ENCODE measurements around the gene SMOC1.

The SMOC1 gene

DNA sequence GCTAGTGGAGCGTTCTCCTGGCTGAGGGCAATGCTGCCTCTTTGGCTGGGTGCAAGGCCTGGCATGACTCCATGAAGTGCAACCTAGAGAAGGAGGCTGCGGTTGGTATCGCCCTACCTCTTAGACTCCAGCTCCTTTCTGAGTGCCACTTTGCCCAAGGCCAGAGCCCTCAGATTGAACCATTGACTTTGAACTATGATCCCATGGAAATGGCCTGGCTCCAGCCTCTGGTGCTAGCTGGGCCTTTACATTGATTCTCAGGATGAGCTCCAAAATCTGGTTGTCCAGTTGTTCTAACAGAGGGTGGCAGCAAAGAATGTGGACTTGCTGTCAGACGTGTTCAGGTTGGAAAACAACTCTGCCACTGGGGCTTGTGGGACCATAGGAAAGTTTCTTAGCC, 16.1 kb upstream of the SMOC1 start:
- no peak for DNase-seq

DNA sequence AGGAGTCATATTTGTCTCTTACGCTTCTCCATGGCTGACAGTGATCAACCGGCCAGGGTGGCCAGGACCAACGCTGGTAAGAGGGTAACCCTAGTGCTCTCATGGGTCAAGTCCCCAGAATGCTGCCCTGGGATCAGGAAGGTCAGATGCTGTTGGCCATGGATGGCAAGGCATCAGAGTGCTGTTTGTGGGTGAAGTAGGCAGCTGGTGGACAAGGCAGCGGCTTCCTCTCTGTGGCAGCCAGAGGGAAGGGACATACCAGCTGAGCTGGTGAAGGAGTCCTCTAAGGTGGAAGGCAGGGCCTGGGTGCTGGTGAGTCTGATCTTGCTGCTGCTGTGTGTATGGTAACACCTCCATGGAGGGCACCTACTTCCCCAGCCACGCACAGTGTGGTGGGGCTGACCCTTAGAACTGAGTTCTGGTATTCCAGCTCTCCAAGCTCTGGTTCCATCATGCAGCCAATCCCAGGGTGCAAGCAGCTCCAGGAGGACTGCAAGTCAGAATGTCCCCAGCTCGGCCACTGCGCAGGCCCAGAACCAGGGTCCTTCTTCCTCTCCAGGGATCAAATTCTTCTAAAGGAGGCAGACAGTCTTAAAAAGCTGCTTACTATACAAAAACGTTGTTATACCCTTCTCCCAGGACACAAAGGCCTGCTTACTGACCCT, 13.4 kb upstream of the SMOC1 start:
- no peak for DNase-seq

- no peak for DNase-seq
These were observed 10.8 kb upstream of the SMOC1 start for GRCh38 chr14:69868363-69868963.

DNA sequence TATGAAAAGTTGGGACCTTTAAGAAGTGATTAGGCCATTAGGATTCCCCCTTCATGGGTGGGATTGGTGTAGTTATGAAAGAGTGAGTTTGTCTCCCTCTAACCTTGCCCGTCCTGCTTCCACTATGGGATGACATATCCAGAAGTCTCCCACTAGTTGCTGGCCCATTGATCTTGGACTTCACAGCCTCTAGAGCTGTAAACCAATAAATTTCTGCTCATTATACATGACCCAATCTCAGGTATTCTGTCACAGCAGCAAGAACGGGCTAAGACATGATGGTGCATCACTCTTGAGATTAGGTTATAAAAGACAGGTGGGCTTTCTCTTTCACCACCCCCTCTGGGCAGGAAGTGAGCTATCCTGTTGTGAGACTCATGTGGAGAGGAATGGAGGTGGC, 8.6 kb upstream of the SMOC1 start:
- no peak for DNase-seq

GRCh38 chr14:69873877-69874780, 5.1 kb upstream of the SMOC1 start:
- no peak for DNase-seq

DNA sequence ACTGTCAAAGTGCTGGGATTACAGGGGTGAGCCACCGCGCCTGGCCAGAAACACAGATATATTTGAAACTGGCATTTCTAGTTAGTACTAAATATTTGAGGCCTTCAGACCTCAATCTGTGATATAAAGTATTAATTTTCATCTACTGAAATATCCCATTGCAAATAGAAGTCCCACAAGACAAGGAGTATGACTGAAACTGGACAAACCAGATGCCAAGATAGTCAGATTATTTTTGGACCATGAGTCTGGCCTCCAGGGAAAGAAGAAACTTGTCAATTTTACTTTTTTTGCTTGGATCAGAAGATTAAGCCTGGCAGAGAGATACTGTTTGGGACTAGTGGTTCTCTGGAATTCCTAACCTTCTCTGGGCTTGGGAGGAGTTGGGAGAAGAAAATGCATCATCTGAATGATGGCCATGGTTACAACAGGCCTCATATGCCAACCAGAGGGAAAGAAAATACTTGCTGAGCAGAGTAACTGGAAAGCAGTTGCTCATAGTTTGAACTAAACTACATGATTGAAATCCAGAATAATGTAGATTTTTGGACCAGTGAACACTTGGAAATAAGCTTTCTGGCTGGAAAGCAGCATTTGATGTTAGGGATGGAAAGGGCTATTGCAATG, 2.9 kb upstream of the SMOC1 start:
- no peak for DNase-seq

DNA sequence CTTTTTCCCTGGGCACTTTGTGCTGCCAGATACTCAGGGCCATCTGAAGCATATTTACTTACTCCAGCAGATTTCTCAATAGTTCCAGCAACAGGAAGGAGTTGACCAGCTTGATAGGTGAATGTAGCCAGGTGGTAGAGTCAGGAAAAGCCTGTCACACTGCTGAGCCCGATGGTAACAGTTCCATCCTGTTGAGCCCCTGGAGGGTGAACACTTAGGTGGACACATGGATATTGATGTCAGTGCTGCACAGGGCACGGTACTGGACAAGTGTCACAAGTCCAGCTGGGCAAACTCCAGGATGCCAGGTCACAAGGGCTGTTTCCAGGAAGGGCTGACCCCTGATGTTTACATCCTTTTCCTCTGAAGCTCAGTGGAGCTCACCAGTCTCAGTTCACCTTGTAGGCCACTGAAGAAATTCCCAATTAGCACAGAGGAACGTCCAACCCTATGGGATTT, 2.3 kb upstream of the SMOC1 start:
- no peak for DNase-seq

DNA sequence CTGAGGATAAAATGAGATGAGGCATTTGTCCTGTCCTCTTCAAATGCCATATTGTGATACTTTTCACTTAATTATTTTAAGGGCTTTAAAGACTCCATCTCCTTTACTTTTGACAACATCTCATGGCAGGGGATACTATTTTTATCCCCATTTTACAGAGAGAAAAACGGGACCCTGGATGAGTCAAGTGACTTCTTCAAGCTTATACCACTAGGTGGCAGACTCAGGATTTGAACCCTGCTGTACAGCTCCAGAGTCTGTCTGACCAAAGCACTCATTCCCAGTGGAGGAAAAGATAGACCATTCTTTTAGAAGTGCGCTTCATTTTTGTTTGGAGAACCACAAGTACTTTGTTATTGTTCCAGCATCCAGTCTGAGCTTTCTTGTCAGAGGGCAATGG, 1.7 kb upstream of the SMOC1 start:
- no peak for DNase-seq

DNA sequence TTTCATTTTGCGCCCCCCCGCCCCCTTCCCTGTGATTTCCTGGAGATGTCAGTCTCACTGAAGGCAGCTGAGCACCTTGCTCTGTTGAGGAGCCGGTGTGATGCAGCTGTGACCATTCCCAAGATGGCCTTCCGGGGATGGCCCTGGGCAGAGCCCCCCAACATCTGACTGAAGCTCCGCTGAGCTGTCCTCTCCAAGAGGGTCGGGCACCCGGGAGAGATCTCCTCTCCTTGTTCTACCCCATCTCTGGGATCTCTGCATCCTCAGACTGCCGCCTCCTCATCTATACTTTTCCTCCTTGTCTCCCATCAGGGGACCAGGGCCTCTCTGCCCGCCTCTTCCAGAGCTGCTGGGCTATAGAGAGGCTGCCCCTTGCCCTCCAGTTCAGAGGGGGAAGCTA, 965 bp upstream of the SMOC1 start:
- no peak for DNase-seq

DNA sequence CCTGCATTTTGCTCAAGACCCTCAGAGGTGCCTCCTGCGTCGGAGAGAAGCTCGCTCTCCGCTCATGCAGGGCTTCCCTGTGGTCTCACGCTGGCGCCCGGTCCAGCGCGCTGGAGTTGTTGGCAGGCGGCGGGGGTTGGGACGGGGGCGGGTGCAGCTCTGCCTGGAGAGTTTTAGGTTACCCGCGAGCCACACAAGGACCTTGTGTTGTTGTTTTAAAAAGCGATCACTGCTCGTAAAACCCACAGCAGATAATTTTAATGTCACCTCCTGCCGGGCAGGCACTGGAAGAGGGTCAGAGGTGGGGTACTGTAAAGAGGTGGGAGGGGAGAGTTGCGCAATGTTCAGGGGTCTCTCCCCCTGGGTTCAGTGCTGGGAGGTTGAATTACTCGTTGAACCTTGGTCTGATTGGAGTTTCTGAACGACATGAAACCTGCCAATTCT, 850 bp downstream of the SMOC1 start:
- DNase-seq, result no peak

DNA sequence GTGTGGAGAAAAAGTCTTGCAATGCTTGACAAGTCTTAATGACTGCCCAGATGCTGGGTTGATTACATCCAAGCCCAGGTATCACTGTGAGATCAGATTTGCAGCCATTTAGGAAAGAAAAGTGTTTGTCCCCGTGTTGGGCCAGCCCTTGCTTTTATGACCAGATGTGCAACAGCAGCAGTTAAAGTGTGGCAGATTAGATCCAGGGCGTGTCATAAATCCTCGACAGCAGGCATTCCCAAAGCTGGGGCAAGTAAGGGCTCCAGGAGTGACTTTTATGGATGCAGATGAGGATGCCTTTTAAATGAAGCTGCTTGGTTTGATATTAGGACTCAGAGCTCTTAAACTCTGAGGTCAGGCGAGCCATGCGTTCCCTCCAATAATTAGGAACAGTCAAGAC, 1.7 kb downstream of the SMOC1 start:
- no peak for DNase-seq

DNA sequence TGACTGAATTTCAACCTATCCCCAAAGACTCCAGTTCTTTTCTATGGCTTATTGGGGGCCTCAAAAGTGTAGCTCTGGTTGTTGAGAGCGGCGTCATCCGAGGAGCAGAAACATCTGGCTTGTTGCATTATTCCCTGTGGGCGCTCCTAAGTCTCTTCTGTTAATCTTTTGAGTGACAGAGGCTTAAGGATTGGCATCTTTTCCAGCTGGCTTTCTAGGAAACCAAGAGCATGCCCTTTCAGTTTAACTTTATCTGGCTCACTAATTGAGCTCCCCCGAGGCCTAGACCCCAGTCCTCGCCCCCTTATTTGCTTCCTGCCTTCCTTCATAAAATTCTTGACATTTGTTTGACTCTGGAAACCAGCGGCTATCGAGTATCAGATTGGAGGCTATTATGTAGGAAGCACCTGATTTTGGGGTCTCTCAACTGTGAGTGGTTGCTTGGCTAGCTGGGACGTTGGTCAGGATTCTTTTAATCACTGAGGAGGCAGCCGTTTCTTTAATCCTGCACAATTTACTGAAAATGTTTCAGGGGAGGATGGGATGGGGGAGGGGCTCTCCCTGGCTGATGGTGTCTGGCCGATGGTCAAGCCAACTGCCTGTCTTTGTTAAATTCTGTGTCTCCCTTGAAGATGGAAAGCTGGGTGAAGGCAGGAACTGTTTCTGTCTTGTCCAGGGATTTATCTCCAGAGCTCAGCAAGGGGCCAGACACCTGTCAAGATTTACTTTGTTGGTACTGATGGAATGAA, 3.1 kb downstream of the SMOC1 start:
- no peak for DNase-seq

DNA sequence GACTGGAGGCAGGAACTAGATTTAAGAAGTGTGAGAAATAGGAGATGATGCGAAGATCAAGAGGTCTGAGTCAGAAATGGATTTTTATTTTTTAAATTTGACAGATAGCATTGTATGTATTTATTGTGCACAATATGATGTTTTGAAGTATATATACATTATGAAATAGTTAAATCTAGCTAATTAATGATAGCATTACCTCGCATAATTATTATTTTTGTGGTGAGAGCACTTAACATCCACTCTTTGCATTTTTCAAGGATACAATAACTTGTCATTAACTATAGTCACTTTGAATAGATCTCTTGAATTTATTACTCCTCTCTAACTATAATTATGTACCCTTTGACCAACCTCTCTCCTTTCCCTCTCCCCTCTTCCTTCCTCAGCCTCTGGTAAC, 3.7 kb downstream of the SMOC1 start:
- no peak for DNase-seq

GRCh38 chr14:69886453-69887242, 7.4 kb downstream of the SMOC1 start:
- DNase-seq, result no peak

DNA sequence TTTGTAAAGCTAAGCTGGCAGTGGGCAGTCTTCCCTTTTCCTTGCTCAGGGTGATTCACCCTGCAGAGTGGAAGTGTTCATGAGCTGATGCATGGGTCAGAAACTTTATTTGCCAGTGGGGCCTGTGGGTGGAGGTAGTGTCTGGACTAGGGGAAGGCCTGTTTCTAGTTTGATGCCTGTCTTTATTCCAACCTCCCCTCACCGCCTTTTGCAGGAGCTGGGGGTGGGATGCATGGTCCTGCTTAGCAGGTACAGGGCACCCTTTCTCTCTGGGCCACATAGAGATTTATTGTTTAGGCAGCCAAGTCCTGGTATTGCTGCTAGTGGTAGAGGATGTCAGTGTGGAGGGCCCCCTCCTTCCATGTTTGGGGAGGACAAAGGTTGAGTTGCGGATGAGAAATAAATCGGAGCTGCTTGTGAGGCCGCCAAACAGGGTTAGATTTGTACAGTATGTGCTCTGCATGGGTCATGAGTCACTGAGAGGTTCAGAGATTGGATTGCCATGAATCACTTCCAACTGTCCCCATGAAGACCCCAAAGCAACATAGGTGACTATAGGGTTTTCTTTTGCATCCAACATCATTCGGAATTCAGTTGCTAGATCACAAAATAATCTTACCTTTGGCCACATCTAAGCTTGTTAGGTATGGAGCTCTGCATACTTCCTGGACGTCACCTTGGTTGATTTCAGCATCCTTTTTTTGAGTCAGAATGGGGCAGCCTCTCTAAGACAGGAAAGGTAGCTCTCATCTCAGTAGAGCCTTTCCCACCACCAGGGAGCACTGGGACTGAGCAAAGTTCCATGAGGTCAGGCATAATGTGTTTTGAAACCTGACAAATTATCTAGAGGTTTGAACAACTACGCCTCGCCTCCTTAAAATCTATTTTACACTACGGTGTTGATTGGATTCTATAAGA, 8.8 kb downstream of the SMOC1 start:
- no peak for DNase-seq

DNA sequence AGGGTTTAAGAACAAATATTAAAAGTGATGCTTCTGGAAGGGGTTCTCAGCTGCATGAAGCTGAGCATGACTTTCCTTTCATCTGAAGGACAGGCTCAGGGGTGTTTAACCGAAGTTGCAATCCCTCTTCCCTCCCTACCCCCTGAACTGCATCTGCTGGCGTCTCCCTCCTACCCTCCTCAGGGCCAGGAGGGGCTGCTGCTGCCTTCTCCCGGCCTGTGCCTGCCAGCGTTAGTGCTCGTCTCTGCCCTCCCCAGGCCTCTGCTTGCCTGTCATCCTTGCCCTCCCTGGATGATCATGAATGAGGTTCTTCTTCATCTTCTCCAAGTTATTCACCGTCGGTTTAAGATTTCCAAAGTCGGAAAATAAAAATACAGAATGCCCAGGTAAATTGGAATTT, 12.2 kb downstream of the SMOC1 start:
- no peak for DNase-seq

DNA sequence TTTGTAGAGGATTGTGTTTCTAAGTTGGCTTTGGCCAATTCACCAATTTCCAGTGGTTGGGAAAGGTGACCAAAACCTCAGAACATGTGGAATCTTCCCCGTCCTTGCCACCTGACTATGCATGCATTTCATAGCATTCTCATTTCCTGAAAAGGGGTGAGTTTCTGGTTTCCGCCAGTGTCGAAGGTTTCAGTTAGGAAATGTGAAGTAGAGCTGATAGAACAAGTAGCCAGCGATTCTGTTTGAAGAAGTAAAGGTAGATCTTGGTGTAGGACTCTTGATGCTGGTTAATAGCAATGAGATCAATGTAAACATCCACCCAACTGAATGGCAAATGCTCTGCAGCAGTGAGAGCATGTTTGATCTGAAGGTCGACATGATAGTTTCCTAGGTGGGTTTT, 15.9 kb downstream of the SMOC1 start:
- DNase-seq, result no peak

- no peak for DNase-seq
These were observed 16.9 kb downstream of the SMOC1 start for GRCh38 chr14:69896080-69896479.

GRCh38 chr14:69896972-69897371, 17.8 kb downstream of the SMOC1 start:
- no peak for DNase-seq

DNA sequence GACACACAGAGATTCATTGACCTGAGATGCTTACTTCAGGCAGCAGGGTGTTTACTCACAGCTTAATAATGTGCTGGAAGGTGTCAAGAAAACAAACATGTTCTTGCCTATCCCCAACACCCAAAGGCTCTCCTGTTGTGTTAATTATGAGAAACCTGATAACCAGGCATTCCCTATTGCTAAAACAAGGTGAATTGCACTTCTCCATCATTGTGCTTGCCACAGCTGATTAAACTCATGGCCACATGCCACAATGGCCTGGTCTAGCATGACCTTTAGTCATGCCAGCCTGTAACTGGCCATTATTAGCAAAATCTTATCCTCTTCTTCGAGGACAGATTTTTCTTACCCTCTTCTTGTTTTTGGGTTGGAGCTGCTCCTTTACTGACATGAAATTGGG, 21.4 kb downstream of the SMOC1 start:
- DNase-seq, result no peak

Measured in stimulated activated CD4-positive, alpha-beta T cell treated with anti-CD3 and anti-CD28 coated beads, Interleukin-1b, Interleukin-23, amount 100 ng/mL, for 48 hours (primary cell).